Fibroblast of upper back skin (primary cell): ENCODE results near the gene NAALADL2.
"Not testable (repeated sequence)": the region's sequence is repeated elsewhere in the genome, so short reads cannot be mapped to it uniquely, and the experiment has no call there.

Experiments used
- DNase-seq: peaks from one replicate; pipeline ENCODE4 v3.0.0-alpha.2; 2013

The NAALADL2 gene

DNA sequence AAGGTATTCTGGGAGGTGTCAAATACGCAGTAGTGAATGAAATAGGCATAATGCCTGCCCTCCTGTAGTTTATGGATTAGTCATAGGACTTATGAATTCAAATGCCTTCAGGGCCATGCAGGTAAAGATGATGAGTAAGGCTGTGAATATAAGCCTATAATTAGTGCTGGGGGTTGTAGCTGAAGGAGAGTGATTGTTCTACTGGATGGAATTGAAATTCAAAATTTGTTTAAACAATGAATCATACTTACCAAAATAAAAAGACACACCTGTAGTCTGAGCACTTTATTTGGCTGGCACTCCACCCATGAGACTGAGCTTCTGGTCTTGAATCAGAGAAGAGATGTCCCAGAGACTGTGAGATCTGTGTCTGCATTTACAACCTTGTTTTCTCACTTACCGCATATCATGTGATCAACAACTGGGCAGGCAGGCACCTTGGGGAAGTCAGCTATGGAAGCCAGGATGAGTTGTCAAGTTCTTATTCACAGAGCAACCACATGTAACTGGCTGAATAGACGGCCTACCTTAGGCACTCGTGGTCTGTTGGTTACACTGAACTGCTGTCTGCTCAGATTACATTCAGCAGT lies 291.8 kb downstream of the NAALADL2 start:
- DNase-seq = peak; percentile 9

DNA sequence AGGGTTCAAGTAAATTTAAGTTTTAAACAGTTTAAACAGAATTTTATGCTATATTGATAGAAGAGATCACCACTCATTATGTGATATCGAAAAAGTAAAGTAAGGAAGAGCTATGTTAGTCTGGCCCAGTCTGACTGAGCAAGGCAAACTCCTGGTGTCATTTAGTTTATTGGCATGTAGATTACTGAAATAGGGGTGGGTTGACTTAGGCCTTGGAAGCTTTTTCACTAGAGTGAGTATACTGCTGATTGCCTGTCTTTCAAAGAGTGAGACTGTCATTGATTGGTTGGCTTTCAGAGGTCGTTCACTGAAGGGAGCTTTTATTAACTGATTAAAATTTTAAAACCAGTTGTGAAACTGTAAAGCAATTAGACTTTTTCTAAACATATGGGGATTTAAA lies 294.5 kb downstream of the NAALADL2 start:
- DNase-seq = no peak

DNA sequence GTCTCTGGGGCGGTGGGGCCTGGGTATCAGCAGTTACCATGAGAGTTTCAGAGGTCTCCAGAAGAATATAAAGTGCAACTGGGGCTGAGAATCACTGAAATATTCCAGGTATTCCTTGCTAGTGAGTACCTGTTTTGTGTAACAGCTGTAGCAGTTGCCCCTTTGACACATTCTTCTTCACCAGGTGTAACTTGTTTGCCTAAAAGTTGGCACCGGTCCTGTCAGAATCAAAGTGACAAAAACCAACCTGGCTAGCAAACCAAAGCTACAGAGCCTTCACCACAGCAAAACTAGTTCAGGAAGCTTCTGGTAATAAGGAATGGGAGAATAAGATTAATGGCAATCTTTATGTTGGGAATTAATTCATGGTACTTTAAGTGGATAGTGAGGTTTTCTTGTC lies 296.0 kb downstream of the NAALADL2 start:
- DNase-seq = no peak

DNA sequence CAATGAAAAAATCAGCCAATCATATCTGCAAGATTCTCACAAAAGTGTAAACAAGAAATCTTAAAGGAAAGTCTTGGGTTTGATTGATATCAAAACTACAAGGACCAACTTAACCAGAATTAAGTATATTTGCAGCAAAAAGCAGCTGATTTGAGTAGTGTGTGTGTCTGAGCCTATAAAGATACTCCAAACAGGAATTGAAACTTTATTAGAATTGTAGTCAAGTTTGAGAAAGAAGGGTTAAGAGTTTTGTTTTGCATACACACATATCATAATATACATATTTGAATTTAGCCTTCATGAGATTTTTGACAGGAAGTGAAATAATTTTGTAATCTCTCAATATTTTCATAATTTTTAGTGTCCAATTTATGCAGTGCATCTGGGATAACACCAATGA lies 300.1 kb downstream of the NAALADL2 start:
- no peak for DNase-seq

DNA sequence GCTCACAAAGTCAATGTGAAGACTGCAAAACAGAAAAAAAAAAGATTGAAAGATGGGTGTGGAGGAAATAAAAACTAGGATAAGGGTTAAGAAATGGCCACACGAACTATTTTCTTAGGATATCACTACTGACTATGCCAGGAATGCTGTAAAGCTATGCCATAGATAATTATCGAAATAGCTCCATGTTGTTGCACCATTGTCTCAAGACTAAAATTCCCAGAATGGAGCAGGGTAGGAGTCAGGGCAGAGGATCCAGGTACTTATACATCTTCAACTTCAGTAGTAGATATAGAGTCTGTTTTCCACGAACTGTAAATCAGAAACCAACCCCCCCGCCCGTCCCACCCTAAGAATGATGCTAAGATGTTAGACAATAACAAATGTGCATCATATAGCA lies 302.2 kb downstream of the NAALADL2 start:
- DNase-seq = no peak

DNA sequence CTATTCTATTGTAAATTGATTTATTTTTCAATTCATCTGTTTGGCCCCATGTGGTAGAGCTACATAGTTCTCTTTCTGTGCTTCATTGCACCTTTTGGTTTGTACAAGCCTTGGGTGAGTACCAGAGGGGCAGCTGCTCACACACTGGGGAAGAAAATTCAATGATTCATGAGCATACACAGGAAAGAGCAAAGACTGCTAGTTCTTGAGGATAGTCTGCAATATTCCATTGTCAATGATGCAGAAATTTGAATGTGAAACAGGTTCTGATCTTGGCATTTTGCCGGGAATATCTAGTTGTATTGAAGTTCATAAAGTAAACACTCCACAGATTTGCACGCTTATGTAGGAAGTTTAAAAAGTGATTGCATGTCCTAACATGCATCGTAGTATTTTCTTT lies 304.6 kb downstream of the NAALADL2 start:
- DNase-seq = peak; percentile 9

DNA sequence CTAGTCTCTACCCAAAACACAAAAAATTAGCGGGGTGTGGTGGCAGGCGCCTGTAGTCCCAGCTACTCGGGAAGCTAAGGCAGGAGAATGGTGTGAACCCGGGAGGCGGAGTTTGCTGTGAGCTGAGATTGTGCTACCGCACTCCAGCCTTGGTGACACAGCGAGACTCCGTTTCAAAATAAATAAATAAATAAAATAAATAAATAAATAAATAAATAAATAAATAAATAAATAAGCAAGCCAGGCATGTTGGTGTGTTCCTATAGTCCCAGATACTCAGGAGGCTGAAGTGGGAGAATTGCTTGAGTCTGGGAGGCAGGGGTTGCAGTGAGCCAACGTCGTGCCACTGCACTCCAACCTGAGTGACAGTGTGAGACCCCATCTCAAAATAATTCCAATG lies 314.0 kb downstream of the NAALADL2 start:
- not testable (repeated sequence) for DNase-seq

DNA sequence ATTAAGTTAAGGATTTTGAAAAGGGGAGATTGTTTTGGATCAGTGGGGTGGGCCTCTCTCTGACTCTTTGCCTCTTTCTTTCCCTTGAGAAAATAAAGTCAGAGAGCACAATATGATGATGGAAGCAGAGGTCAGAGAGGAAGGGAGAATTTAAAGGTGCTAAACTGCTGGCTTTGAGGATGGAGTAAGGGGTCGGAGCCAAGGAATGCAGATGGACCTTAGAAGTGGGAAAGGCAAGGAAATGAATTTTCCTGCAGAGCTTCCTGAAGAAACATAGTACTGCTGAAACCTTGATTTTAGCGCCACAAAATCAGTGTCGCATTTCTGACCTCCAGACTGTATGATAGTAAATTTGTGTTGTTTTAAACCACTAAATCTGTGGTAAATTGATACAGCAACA lies 317.4 kb downstream of the NAALADL2 start:
- no peak for DNase-seq

DNA sequence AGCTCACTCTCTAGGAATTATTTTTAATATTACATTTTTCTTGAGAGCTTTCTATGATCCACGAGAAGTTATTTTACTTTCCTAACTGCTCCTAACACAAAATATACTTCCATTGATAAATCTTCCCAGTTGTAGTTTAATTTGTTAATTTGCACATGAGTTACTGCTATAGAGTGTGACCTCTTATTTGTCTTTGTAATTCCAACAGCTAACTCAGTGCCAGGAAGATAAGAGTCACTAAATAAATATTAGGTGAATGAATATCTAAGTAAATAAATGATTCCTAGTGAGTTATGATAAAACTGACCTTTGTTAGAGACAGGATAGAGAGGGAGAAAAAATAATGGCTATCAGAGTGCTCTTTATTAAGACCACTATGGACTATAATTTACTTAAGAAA lies 319.9 kb downstream of the NAALADL2 start:
- no peak for DNase-seq

DNA sequence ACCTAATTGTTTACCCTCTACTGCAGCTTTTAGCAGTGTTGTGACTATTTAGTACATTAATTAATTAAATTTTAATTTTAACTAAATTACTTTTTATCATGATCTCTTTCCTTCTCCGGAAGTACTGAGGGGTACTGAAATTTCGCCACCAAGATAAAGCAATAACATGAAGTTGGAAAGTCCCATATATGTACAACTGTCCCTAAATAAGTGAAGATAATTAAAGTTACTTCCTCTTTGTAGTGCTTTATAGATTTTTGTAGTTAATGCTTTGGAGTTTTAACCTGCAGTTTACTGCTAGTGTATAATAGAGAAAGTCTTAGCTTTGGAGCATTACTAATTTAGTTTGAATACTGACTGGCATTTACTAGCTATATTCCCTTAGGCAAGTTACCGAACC lies 325.3 kb downstream of the NAALADL2 start:
- DNase-seq = no peak

DNA sequence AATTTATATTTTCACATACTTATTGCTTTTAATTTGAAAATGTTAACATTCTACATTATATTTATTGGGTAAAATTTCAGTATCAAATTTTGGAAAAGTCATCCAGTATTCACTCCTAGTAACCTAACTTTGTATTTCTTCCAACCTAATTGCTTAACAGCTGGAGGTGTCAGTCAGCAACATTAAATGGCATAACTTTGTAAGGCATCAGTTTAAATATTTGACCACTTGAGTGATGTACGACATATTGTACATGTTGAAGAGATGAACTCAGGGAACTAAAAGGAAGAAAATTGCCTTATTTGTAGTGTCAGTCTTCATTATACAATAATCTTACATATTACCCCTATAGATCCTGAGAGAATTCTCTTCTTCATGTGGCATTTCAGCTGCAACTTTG lies 326.8 kb downstream of the NAALADL2 start:
- DNase-seq = no peak

DNA sequence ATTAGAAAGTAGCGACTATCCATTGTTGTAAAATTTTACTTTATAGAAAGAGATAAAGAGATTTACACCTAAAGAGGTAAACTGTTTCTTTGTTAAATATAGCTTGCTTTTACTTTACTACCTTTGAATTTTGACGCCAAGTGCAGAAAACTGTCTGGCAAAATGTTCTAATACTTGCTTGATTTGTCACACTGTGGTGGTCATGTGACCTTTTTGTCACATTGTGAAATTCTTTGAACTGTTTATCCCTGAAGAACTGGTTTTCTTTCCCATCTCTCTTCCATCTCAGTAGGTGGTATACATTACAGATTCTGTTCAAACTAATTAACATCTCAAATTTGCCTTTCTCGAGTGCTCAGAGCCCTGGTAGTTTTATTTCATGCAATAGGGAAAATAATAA lies 327.4 kb downstream of the NAALADL2 start:
- no peak for DNase-seq

DNA sequence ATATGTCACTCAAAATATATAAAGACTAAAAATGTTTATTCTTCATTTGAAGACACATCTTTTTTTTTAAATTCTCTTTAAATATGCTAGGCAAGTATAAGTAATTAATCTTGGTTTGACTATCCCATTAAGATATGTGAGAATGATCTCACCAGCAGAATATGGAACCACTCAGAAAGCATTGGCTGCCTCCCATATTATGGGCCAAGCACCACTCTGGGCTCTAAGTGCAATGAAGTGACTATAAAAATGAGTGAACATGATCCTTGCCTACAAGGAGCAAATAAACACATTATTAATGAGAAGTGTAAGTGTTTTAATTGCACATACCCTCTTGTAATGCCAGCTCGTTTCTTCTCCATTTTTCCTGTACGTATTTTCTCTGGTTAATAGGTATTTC lies 328.5 kb downstream of the NAALADL2 start:
- DNase-seq = peak; percentile 25

DNA sequence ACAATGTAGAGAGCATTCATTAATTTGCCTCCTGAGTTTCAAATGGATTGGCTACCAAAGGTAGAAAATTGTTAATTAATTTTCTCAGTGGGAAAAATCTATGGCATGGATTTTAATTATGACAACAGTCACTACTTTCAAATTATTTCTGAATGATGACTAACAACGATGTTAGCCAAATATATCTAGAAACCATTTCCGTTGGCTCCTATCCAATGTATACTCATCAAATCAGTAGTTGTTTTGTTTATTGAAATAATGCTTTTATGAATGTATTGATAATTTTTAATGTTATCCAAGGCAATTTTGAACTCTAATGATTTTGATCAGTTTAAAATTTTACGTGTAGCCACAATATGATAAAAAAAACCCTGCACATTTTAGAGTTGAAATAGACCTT lies 333.4 kb downstream of the NAALADL2 start:
- no peak for DNase-seq

DNA sequence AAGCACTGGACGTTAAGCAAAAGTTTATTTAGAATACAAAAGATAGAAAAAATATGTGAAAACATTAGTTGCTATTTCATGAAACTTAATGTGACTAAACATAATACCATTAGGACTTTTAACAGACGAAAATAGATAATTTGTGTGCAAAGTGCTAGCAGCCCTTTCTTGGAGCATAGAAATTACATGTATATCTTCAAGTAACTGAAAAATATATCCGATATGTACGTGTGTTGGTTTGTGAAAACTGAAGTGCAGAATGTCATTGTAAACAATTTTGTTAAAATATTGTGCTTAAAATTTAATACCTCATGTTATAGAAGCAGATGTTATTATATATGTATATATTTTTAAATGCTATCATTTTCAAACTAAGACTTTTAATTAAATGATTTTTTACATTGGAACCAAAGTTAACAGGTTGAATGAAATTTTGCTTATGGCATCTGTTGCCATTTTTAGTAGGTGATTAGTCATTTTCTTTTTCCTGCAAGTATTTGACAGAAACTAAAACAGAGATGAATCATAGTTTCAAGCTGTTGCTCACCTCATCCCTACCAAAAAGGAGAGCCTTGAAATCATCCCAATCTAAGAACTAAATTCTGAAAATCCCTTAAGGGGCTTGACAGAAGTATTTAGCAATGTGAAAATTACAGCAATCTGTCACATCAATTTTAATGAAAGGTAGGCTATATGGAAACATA lies 334.8 kb downstream of the NAALADL2 start:
- DNase-seq = peak; percentile 68

DNA sequence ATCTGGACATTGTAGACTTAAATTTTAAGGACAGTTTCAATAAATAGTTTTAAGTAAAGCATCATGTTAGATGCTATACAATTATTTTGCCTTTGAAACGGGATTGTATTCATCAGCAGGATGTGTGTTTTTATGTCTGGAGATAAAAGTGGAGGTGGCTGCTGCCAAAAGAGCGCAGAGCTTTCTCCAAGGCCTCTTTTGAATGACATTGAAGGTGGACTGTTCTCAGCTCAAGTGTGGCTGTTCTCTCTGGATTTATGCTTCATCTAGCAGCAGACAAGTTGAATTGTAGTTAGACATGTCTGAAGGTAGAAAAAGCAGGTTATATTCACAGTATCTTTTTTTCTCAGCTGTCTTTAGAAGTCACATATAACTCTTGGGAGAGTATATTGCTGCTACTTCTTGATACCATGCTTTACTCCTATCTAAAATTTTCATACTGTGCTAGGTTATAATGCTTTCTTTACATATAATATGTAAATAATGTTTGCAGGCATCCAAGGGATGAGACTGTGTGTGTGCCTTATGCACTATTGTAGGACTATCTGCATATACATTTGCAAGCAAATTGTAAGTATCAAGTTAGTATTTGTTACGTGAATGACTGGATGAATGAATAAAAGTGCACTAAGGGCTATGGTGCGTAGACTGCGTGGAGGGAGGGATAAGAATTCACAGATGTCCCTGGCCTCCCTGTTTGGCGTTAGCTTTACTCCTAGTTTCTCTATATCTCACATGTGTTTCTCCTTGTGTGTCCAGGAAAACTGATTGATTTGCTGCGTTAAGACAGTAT lies 340.1 kb downstream of the NAALADL2 start:
- DNase-seq = no peak

DNA sequence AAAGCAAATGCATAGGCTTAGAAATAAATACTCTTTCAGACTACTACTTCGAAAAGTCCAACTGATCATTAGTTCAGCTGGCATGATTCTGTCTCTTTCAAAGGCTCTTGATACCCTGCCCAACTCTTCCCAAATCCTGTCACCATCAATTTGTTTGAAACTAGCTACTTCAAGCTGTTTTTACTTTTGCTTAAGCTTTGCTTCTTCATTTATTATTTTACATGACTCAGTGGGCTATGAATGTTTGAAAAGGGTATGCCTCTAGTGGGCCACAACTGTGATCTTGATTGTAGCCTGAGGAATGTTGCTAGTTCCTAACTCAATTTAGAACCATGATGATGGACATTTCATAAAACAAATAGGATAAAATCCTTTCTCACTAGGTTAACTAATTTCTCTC lies 340.8 kb downstream of the NAALADL2 start:
- DNase-seq = peak; percentile 39

DNA sequence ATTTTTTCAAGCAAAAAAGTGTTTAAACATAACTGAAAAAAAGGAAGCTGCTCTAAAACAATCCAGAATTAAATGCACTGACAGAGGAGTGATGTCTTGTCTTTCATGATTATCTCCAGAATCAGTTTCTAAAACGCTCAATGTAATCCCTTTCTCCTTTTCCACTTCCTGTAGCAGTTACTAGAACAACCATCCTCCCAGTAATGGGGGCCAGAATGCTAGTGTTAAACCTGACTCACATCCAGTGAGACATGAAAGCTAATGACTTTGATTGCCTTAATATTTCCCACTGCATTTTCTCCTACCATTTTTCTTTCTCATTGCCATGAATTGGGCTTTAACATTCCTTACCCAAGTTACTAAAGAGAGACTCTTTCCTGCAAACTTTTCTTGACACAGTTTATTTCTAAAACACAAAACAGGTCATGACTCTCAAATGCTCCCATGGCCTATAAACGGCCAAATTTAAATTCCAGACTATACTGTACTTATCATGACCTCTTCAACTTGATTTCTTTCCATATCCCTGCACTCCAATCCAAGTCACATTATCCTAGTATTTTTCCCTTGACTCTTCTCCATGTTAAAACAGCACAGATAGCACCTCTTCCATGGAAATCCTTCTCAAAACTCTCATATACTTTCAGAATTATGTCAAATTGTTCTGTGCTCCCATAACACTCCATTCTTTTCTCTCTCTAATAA lies 341.4 kb downstream of the NAALADL2 start:
- peak; percentile 19 for DNase-seq

DNA sequence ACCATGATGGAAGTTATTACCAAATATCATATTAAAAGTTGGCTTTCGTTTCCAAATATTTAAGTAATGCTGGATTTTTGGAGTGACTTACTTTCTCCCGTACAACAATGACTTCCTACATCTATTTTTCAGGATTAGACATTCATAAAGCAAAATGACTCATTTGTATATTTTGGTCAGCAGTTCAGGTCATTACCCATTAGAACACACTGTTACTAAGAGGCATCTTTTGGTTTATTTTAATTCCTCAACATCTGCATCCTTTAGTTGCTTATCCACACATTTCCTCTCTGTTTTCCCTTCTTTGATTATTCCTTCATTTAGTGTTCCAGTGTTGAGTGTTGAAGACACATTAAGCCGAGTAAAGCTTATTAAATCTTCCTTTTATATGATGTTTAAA lies 348.2 kb downstream of the NAALADL2 start:
- DNase-seq = no peak

DNA sequence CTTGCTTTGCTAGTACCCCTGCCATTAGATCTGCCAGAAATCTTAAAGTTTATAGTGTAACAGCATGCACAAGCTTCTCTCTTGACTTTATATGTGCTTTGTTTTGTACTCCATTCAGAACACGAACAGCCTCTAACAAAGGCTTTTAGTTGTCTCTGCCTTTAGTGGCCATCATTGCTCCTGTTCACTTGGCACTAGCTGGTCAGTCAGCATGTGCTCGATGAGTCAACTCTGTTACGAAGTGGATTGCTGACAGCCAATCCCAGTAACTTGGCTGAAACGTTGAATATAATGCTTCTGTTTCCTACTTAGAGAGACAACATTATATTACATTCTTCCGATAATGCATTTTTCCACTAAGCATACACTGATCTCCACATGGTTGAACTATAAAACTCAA lies 349.2 kb downstream of the NAALADL2 start:
- peak; percentile 30 for DNase-seq

DNA sequence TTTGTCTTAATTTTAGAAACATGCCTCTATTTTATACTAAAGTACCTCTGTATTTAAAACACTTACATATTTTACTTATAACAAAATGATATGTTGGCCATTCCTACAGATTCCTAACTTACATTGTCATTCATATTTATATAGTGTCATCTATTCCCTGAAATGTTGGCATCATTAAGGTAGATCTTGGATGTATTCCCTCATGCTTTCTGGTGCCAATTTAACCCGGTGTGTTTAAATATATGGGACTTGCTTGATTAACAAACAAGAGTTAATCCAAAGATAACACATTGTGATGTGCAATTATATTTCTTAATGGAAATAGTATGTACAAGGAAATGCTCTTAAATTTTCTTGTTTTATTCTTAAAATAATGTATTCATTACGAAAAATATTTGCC lies 352.3 kb downstream of the NAALADL2 start:
- no peak for DNase-seq

DNA sequence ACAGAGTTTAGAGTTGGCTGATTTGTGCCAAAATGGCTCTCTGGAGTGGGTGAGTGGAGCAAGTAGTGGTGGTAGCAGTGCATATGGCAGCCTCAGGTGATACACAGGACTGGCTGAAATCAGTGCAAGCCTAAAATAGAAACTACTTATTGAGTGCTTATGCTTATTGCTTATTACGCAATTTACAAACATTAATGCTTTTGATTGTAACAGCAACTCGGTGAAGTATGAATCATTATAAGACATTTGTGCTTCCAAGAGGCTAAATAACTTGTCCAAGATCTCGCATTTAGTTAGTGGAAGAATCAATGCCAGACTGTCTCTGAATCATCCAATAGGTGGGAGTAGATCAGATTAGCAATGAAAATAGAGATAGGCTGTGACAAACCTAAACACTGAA lies 353.8 kb downstream of the NAALADL2 start:
- DNase-seq = peak; percentile 37

DNA sequence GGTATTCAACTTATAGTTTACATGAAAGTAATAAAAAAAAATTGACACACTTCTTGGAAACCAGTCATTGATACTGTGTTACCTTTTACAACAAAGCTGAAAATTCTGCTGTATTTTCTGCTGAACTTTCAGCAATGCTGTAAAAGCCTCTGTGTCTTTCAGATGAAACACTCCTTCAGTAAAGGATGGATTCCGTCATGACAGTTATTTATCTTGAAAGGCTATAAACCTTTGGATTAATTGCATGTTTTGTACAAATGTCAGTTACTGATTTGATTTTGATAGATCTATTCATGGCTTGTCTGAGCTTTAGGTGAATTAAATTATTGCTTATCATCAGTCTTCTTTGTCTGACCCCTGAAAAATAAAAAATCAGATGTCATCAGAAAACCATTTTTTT lies 355.1 kb downstream of the NAALADL2 start:
- no peak for DNase-seq

DNA sequence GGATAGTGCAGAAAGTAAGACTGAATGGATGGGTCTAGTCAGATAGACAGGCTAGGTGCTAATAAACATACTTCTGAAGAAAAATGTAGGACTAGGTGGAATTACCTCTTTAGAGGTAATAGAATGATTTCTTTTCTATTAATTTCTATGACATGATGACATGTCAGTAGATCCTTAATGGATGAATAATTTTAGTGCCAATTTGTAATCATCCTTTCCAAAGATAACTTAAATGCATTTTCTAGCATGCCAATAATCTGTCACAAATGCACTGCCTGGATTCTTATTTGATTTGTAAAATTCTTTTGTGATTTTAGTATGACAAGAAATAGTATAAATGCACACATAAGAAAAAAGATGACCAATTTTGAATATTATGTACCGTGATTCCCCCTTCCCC lies 356.7 kb downstream of the NAALADL2 start:
- DNase-seq = no peak
